ENCODE data around the gene RAD51B.

The RAD51B gene

DNA sequence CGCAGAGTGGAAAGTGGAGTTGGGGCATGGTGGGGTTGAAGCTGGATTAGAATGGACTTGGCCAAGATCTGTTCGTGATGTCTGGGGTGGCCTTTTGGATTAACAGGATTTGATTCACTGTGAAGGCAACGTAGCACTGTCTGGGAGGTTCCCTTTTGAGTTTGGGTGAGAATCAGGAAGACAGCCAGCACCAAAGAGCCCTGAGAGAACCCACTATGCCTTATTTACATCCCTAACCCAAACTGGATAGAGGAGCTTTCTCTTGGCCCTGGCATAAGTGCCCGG is 703.7 kb downstream of the RAD51B start:
- Histone ChIP-seq H3K9me3 (ENCODE audit: control insufficient read depth, low read length) (no peaks in the 10 kb centered on the region), H3K4me3 (ENCODE audit: low read length) (no peak overlapping the region), H3K9ac (ENCODE audit: low read length) (peak overlapping the region; percentile 65), H3K36me3 (ENCODE audit: control insufficient read depth, insufficient read depth, low read length, severe bottlenecking) (no peaks in the 10 kb centered on the region), H3K27me3 (replicated peaks; ENCODE audit: control insufficient read depth, insufficient read depth, low read length) (no peaks in the 10 kb centered on the region), H3K4me1 (ENCODE audit: control insufficient read depth, insufficient read depth, low read length) (peaks cover 62% of the 10 kb centered on the region)
- DNase-seq (ENCODE audit: low read depth), result no peak

DNA sequence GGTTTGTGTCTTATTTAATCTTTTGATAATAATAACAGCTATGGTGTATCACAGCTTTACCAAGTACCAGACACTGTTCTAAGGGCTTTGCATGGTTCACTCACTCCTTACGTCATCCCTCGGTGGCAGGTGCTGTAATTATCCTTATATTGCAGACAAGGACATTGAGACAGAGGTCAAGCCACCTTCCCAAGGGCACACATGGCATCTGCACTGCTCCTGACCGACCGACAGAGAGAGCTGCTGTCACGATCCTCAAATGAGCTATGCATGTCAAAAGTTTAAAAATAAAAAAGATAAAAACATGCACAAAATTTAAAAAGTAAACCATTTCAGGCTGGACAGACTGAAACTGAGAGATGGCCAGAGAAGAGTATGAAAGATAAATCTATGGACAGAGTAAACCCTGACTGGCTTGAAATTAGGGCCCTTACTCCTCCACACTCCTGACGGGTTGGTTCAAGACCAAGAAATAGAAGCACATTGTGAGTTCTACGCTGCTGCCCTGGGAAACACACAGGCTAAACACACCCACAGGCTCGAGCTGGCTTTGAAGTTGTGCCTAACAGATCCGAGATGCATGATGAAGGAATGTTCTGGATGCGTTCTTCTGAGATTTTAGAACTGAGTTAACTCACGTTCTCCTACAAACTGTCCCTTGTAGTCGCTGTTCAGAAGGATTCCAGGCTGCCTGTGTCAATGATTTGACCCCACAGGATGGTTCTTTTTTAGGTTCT is 704.6 kb downstream of the RAD51B start:
- Histone ChIP-seq H3K9ac (ENCODE audit: low read length) (peak overlapping the region; percentile 65), H3K27me3 (replicated peaks; ENCODE audit: control insufficient read depth, insufficient read depth, low read length) (no peaks in the 10 kb centered on the region), H3K4me1 (ENCODE audit: control insufficient read depth, insufficient read depth, low read length) (peaks cover 55% of the 10 kb centered on the region), H3K36me3 (ENCODE audit: control insufficient read depth, insufficient read depth, low read length, severe bottlenecking) (no peaks in the 10 kb centered on the region), H3K4me3 (ENCODE audit: low read length) (no peak overlapping the region), H3K9me3 (ENCODE audit: control insufficient read depth, low read length) (no peaks in the 10 kb centered on the region)
- DNase-seq (ENCODE audit: low read depth), result peak; percentile 36

DNA sequence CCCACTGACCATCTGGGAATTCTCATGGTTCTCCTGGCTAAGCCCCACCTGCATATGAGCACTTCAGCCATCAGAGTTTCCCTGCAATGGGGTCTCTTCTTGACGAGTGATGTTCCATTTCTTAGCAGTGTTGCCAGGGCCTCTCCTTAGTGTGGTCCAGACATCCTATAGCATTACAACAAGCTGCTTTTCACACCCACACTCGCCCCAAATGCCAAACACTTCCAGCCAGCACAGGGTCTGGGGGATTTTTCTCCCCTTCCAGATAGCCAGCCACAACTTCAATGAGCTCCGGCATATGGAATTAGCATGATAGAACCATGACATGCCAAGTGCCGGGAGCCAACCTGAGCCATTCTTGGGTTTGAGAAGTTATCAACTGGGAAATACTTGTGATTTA is 705.9 kb downstream of the RAD51B start:
- Histone ChIP-seq H3K4me3 (ENCODE audit: low read length) (no peak overlapping the region), H3K9me3 (ENCODE audit: control insufficient read depth, low read length) (peaks cover 12% of the 10 kb centered on the region), H3K4me1 (ENCODE audit: control insufficient read depth, insufficient read depth, low read length) (peaks cover 46% of the 10 kb centered on the region), H3K27me3 (replicated peaks; ENCODE audit: control insufficient read depth, insufficient read depth, low read length) (no peaks in the 10 kb centered on the region), H3K36me3 (ENCODE audit: control insufficient read depth, insufficient read depth, low read length, severe bottlenecking) (no peaks in the 10 kb centered on the region), H3K9ac (ENCODE audit: low read length) (no peak overlapping the region)
- DNase-seq (ENCODE audit: low read depth), result no peak

DNA sequence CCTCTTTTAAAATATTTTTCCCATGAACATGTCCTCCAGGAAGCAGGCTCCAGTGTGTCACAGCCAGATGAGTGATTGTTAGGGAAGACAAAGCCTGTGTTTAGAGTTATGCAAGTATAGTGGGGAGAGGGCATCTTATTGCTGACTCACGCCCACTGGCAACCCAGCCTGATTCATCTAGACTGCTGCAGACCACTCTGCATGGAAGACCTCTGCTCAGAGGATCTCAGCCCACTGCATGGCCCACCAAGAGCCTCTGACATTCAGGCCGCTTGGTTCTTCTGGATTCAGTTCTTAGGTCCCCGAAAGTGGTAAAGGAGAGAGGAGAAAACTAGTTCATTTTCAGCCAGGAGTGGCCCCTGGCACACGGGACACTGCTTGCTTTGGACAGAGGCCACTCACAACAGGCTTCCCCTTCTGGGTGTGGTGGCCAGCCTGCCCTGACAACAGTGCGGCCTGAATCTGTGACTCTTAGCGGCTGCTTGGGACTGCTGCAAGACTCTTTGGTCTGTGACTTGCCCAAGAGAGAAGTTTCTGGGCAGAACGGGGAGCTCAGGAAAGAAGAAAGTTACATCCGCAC is 707.0 kb downstream of the RAD51B start:
- H3K4me1 ChIP-seq (ENCODE audit: control insufficient read depth, insufficient read depth, low read length), result peaks cover 38% of the 10 kb centered on the region
- peaks cover 18% of the 10 kb centered on the region for H3K9me3 ChIP-seq (ENCODE audit: control insufficient read depth, low read length)
- no peaks in the 10 kb centered on the region for H3K27me3 ChIP-seq (replicated peaks; ENCODE audit: control insufficient read depth, insufficient read depth, low read length)
- no peak overlapping the region for H3K9ac ChIP-seq (ENCODE audit: low read length)
- DNase-seq (ENCODE audit: low read depth), result no peak
- H3K36me3 ChIP-seq (ENCODE audit: control insufficient read depth, insufficient read depth, low read length, severe bottlenecking), result no peaks in the 10 kb centered on the region
- no peak overlapping the region for H3K4me3 ChIP-seq (ENCODE audit: low read length)

DNA sequence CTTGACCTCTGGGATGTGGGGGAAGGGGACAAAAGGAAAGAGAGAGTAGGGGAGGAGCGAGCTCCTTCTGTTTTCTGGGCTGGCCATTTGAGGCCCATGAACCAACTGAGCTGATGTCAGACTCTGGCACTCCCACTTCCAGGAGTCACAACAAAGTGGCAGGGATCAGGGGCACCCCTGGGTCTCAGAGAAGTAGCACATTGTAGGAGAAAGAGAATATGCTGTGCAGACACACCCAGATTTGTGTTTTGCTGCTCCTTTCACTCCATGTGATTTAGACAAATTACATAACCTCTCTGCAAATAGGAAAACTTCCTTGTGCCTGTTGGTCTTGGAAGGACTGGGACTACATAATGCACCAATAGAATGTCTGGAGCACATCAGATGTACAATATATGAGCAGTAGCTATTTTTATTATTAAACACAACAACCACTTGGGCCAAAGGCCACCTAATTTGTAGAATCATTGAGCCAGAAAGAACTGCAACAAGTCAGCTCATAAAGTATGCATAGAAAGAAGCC is 707.8 kb downstream of the RAD51B start:
- Histone ChIP-seq H3K27me3 (replicated peaks; ENCODE audit: control insufficient read depth, insufficient read depth, low read length) (no peaks in the 10 kb centered on the region), H3K4me1 (ENCODE audit: control insufficient read depth, insufficient read depth, low read length) (peaks cover 30% of the 10 kb centered on the region), H3K4me3 (ENCODE audit: low read length) (no peak overlapping the region), H3K9me3 (ENCODE audit: control insufficient read depth, low read length) (peaks cover 20% of the 10 kb centered on the region), H3K9ac (ENCODE audit: low read length) (no peak overlapping the region), H3K36me3 (ENCODE audit: control insufficient read depth, insufficient read depth, low read length, severe bottlenecking) (no peaks in the 10 kb centered on the region)
- no peak for DNase-seq (ENCODE audit: low read depth)

DNA sequence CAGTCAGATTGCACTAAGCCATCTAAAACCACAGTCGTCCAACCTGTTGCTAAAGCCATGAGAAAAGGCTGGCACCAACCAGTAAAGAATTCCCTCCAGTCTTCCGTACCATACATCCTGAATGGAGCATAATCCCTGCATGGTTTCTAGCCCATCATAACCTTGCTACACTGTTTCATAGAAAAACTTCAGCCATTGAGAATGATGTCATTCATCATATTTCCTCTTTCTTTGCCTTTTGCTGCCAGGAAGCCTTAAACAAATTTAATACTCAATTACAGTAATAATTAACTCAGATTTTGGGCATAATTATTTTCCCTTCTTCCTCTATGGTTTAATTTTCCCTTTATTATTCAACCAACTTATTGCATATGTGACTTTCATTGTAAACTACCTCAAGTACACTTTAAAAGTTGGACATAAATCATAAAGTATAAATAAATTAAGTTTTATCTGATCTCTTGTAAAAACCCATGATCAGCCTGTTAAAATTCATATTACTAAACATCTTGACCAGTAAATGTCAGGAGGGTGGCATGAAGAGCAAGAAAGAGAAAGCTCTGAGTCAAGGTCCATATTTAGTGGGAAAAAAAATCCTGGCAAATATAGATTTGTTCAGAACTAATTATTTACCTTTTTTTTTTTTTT is 708.6 kb downstream of the RAD51B start:
- no peak for DNase-seq (ENCODE audit: low read depth)
- Histone ChIP-seq H3K27me3 (replicated peaks; ENCODE audit: control insufficient read depth, insufficient read depth, low read length) (no peaks in the 10 kb centered on the region), H3K4me3 (ENCODE audit: low read length) (no peak overlapping the region), H3K9me3 (ENCODE audit: control insufficient read depth, low read length) (peaks cover 20% of the 10 kb centered on the region), H3K36me3 (ENCODE audit: control insufficient read depth, insufficient read depth, low read length, severe bottlenecking) (no peaks in the 10 kb centered on the region), H3K4me1 (ENCODE audit: control insufficient read depth, insufficient read depth, low read length) (peaks cover 22% of the 10 kb centered on the region), H3K9ac (ENCODE audit: low read length) (no peak overlapping the region)

DNA sequence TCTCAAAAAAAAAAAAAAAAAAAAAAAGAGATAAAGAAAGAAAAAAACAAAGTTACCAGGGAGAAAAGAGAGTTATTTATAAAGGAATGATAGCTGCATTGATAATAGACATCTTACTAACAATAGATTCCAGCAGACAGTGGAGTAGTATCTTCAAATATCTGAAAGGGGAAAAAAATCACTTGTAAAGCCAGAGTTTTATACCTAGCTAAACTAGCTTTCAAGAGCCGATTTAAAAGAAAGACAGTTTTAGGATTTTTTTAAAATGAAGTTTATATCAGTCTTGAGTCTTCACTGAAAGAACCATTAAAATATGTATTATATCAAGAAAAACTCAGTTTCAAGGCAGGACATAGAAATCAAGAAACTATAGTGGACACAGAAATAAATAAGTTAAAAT is 710.9 kb downstream of the RAD51B start:
- H3K36me3 ChIP-seq (ENCODE audit: control insufficient read depth, insufficient read depth, low read length, severe bottlenecking), result no peaks in the 10 kb centered on the region
- H3K9me3 ChIP-seq (ENCODE audit: control insufficient read depth, low read length), result peaks cover 20% of the 10 kb centered on the region
- no peak for DNase-seq (ENCODE audit: low read depth)
- no peaks in the 10 kb centered on the region for H3K27me3 ChIP-seq (replicated peaks; ENCODE audit: control insufficient read depth, insufficient read depth, low read length)
- peaks cover 10% of the 10 kb centered on the region for H3K4me1 ChIP-seq (ENCODE audit: control insufficient read depth, insufficient read depth, low read length)
- peak overlapping the region; percentile 27 for H3K4me3 ChIP-seq (ENCODE audit: low read length)
- H3K9ac ChIP-seq (ENCODE audit: low read length), result no peak overlapping the region

DNA sequence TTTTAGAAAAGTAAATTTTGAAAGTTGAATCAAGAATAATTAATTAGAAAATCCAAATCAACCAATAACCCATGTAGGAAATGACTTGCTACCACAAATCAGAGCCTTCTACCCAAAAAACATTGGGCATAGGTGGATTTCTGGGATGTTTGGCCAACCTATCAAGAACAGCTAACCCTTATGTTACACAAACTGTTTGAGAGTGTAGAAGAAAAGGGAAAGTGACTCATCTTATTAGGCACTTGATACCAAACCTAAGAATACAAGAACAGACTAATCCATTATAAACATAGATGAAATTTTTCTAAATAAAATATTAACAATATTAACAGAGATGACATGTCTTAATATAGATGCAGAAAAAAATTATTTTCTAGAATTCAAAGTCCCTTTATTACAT is 712.9 kb downstream of the RAD51B start:
- peaks cover 20% of the 10 kb centered on the region for H3K9me3 ChIP-seq (ENCODE audit: control insufficient read depth, low read length)
- no peak overlapping the region for H3K9ac ChIP-seq (ENCODE audit: low read length)
- peaks cover 14% of the 10 kb centered on the region for H3K4me1 ChIP-seq (ENCODE audit: control insufficient read depth, insufficient read depth, low read length)
- H3K27me3 ChIP-seq (replicated peaks; ENCODE audit: control insufficient read depth, insufficient read depth, low read length), result no peaks in the 10 kb centered on the region
- no peaks in the 10 kb centered on the region for H3K36me3 ChIP-seq (ENCODE audit: control insufficient read depth, insufficient read depth, low read length, severe bottlenecking)
- H3K4me3 ChIP-seq (ENCODE audit: low read length), result no peak overlapping the region
- no peak for DNase-seq (ENCODE audit: low read depth)

DNA sequence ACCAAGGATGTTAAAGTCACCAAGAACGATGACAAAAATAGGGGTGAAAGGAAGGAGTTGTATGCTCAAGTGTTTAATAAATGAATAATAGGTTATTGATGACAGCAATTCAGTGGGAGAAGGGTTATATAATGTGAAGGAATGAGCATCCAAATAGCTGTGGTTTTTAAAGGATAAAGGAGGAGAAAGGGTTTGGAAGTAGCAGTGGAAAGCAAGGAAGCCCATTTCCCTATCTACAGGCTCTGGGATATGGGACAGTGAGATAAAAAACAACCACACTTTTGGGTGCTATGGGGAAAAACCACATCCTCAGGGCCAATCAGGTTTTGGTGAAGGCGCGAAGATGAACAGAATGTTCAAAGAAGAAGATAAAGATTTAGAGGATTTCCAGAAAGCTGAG is 714.7 kb downstream of the RAD51B start:
- DNase-seq (ENCODE audit: low read depth), result no peak
- Histone ChIP-seq H3K9me3 (ENCODE audit: control insufficient read depth, low read length) (peaks cover 20% of the 10 kb centered on the region), H3K9ac (ENCODE audit: low read length) (no peak overlapping the region)

DNA sequence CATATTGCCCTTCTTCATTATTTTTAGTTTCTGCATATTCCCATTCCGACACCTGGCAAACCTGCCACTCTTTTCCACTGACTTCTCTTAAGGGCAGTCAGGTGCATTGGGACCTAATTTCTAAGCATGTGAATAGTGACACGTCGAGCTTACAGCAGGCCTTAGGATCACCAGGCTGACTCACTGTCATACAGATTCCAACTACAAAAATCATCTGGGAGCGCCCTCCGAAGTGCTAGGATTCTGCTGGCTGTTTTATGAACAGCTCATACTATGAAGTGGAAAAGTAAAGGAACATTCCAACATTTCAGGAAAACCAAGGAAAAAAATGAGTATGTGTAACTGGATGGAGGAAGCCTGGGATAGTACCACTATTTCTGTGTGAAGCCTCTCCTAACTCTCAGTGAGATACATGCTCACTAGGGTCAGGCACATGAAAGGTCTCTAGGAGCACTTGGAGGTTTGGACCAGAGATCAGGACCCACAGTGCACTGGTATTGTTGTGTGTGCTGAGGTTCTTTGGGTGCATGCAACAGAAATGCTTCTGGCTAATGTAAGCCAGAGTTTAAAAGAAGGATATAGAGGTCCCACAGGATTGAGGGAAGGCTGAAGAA is 715.9 kb downstream of the RAD51B start:
- Histone ChIP-seq H3K4me3 (ENCODE audit: low read length) (no peak overlapping the region), H3K9ac (ENCODE audit: low read length) (peak overlapping the region; percentile 59), H3K36me3 (ENCODE audit: control insufficient read depth, insufficient read depth, low read length, severe bottlenecking) (no peaks in the 10 kb centered on the region), H3K4me1 (ENCODE audit: control insufficient read depth, insufficient read depth, low read length) (peaks cover 13% of the 10 kb centered on the region), H3K27me3 (replicated peaks; ENCODE audit: control insufficient read depth, insufficient read depth, low read length) (no peaks in the 10 kb centered on the region), H3K9me3 (ENCODE audit: control insufficient read depth, low read length) (peaks cover 8% of the 10 kb centered on the region)
- peak; percentile 62 for DNase-seq (ENCODE audit: low read depth)

More for the DNA sequence above, 714.7 kb downstream of the RAD51B start:
- Histone ChIP-seq H3K4me1 (ENCODE audit: control insufficient read depth, insufficient read depth, low read length) (peaks cover 13% of the 10 kb centered on the region), H3K36me3 (ENCODE audit: control insufficient read depth, insufficient read depth, low read length, severe bottlenecking) (no peaks in the 10 kb centered on the region), H3K27me3 (replicated peaks; ENCODE audit: control insufficient read depth, insufficient read depth, low read length) (no peaks in the 10 kb centered on the region), H3K4me3 (ENCODE audit: low read length) (no peak overlapping the region)

DNA sequence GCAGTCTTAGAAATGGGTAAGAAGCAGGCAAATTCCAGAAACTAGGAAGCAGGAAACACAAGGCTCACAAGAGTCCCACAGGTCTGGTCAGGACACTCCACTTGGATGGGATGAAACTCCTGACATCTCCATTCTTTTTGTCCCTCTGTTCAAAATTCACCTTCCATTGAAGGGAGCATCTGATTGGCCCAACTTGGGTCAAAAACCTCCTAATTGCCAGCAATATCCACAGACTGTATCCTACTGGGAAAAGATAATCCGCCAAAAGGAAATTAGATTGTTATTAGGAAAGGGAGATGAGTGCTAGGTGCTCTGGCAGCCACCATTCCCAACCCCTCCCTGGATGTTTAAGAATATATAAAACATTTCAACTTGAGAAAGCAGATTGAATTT is 716.4 kb downstream of the RAD51B start:
- H3K9ac ChIP-seq (ENCODE audit: low read length), result peak overlapping the region; percentile 59
- peaks cover 3% of the 10 kb centered on the region for H3K9me3 ChIP-seq (ENCODE audit: control insufficient read depth, low read length)
- no peak for DNase-seq (ENCODE audit: low read depth)
- no peak overlapping the region for H3K4me3 ChIP-seq (ENCODE audit: low read length)
- no peaks in the 10 kb centered on the region for H3K36me3 ChIP-seq (ENCODE audit: control insufficient read depth, insufficient read depth, low read length, severe bottlenecking)
- H3K27me3 ChIP-seq (replicated peaks; ENCODE audit: control insufficient read depth, insufficient read depth, low read length), result no peaks in the 10 kb centered on the region
- peaks cover 14% of the 10 kb centered on the region for H3K4me1 ChIP-seq (ENCODE audit: control insufficient read depth, insufficient read depth, low read length)
